ENCODE measurements around the gene PRDM10. TPM values are rescaled to one million over a fixed set of nuclear protein-coding genes. Genes with fewer than 3 reads are reported as not detected.

Gene PRDM10
- polyA plus RNA-seq, 6 donors from 2014 or later: 2.2 to 4.5 (median 3.4) TPM; not detected in 1

DNA sequence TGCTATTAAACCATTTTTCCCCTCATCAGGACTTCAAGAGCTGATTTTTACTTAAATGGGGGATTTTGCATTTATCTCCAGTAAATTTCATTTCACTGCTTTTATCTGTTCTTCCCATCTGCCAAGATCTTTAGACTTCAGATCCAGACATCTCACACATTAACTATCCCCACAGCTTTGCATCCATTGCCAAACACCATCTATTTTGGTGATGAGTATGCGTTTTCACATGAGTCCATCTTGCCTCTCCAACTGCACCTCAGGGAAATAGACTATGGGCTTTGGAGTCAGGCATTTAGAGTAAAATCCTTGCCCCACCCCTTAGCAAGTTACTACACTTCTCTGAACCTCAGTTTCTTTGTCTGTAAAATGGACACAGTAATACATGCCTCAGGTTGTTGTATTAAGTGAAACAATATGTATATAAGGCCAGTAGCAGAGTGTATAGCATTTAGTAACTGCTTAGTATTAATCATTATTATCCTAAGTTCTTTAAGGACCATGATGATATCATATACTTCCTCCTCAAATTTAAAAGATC, 53.6 kb downstream of the PRDM10 start:
- Mint-ChIP-seq H3K4me1 (peaks cover 12 to 29% (median 23%) of the 10 kb centered on the region in 3 donors), H3K9me3 (peaks cover 0 to 1% (median 0%) of the 10 kb centered on the region in 7 donors), H3K27me3 (no peaks in the 10 kb centered on the region), H3K36me3 (peaks cover 14 to 23% of the 10 kb centered on the region in 2 donors), H3K4me3 (no peak overlapping the region), H3K27ac (peak overlapping the region in 2 of 6 donors; percentile 3 to 79)
- no peak for ATAC-seq (ENCODE audit: low read depth in 2 of 2)
- DNase-seq: no peak

DNA sequence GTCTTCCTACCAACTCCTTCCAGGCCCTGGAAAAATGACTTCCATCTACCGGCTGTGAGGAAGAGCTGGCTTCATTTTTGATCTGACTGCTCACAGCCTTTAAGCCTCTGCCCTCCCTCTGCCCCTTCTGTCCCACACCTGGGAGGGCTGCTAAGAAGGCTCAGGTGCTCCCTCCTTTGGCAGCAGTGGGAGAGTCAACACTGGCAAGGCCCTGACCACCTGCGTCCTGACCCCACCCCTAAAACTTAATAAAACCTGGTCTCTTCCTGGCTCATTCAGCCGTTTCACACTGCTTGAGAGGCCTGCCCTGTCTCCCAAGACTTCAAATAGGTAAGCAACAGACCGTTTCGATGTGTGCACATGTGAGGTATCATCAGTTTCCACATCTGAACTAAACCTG, 55.2 kb downstream of the PRDM10 start:
- no peak for DNase-seq
- H3K27ac Mint-ChIP-seq: peak overlapping the region in 3 of 6 donors; percentile 8 to 37 (median 32)
- H3K9me3 Mint-ChIP-seq: peaks cover 0 to 1% (median 0%) of the 10 kb centered on the region in 7 donors
- peaks cover 12 to 29% (median 23%) of the 10 kb centered on the region in 3 donors for H3K4me1 Mint-ChIP-seq
- peaks cover 15 to 23% of the 10 kb centered on the region in 2 donors for H3K36me3 Mint-ChIP-seq
- H3K27me3 Mint-ChIP-seq: no peaks in the 10 kb centered on the region
- no peak overlapping the region for H3K4me3 Mint-ChIP-seq
- ATAC-seq (ENCODE audit: low read depth in 2 of 2): no peak

DNA sequence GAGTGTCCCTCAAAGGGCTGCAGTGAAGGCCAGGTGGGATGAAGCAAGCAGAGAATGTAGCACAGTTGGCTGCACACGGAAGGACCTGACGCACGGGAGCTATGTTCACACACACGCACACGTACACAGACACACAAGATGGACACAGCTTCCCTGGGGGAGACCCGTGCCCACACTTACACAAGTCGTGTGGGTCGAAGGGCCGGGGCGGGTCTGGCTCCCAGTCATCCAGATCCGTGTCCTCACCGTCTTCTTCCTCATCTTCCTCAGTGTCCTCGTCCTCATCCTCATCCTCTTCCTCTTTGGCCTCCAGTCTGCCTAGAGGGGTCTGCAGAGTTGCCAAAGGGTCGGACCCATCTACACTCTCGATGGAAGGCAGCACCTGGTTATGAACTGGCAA, 55.7 kb downstream of the PRDM10 start:
- Mint-ChIP-seq H3K27ac (no peak overlapping the region), H3K27me3 (no peaks in the 10 kb centered on the region), H3K36me3 (peaks cover 19 to 23% of the 10 kb centered on the region in 2 donors), H3K9me3 (peaks cover 0 to 1% (median 0%) of the 10 kb centered on the region in 7 donors), H3K4me3 (no peak overlapping the region), H3K4me1 (peaks cover 12 to 29% (median 23%) of the 10 kb centered on the region in 3 donors)
- DNase-seq (no peak), ATAC-seq (ENCODE audit: low read depth in 2 of 2) (no peak)

DNA sequence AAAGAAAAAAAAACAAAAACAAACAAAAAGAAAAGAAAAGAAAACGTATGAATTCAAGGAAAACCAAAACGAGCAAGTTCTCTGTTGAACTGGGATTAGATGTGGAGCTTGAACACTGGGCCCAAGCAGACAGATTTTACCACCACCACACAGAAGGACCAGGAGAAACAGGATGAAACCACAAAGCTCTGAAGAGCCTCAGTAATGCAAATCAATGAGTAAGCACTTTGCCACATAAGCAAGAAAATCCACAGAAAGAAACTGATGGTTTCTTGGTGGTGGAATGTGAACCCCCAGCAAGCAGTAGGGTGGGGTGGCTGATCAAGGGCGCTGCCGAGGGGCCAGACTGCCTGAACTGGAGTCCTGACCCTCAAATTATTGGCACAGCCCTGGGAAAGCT, 56.4 kb downstream of the PRDM10 start:
- H3K36me3 Mint-ChIP-seq: peaks cover 20 to 23% of the 10 kb centered on the region in 2 donors
- ATAC-seq (ENCODE audit: low read depth in 2 of 2) (no peak), DNase-seq (no peak)
- H3K9me3 Mint-ChIP-seq: peaks cover 0 to 1% (median 0%) of the 10 kb centered on the region in 7 donors
- H3K4me3 Mint-ChIP-seq: no peak overlapping the region
- H3K27me3 Mint-ChIP-seq: no peaks in the 10 kb centered on the region
- H3K27ac Mint-ChIP-seq: no peak overlapping the region
- peaks cover 12 to 29% (median 23%) of the 10 kb centered on the region in 3 donors for H3K4me1 Mint-ChIP-seq

DNA sequence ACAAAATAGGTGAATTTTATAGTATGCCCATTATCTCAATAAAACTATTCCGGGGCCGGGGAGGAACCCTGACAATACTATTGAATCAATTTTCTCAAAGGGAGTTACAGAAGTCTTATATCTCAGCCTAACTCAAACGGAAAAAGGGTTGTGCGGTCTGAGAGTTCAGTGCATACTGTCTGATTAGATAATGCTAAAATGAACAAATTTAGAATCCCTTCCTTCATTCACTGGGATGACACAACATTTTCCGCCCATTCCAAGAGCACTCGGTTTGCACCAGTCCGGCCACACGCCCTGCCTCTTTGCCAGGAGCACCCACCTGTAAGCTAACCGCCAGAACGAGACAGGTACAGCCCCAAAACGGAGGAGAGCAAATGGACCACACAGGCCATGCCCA, 57.3 kb downstream of the PRDM10 start:
- no peaks in the 10 kb centered on the region for H3K27me3 Mint-ChIP-seq
- no peak overlapping the region for H3K27ac Mint-ChIP-seq
- ATAC-seq (ENCODE audit: low read depth in 2 of 2) (no peak), DNase-seq (no peak)
- peaks cover 10 to 20% (median 14%) of the 10 kb centered on the region in 3 donors for H3K4me1 Mint-ChIP-seq
- H3K4me3 Mint-ChIP-seq: no peak overlapping the region
- H3K36me3 Mint-ChIP-seq: peaks cover 16 to 23% of the 10 kb centered on the region in 2 donors
- peaks cover 0 to 1% (median 0%) of the 10 kb centered on the region in 7 donors for H3K9me3 Mint-ChIP-seq

DNA sequence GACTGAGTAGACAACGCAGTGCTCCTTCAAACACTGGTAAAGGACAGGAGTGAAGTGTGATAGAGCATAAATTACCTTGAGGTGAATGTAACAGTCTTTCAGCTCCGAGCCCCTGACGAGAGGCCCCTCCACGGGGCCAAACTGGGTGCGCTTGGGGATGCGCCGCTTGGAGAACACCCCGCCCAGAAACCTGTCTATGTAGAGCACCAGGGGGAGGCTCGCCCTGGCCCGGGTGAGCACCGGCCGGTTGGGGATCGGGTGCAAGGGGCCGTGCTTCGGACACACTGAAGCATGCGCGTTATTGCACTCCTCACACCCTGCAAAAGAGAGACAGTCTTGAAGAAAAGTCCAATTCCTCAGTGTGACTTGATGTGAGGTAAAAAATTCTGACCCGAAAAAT, 57.9 kb downstream of the PRDM10 start:
- Mint-ChIP-seq H3K27me3 (no peaks in the 10 kb centered on the region), H3K36me3 (peaks cover 14 to 23% of the 10 kb centered on the region in 2 donors), H3K4me3 (no peak overlapping the region), H3K9me3 (peaks cover 0 to 1% (median 0%) of the 10 kb centered on the region in 7 donors), H3K4me1 (peaks cover 8 to 16% (median 11%) of the 10 kb centered on the region in 3 donors), H3K27ac (no peak overlapping the region)
- ATAC-seq (ENCODE audit: low read depth in 2 of 2): no peak
- DNase-seq: no peak

DNA sequence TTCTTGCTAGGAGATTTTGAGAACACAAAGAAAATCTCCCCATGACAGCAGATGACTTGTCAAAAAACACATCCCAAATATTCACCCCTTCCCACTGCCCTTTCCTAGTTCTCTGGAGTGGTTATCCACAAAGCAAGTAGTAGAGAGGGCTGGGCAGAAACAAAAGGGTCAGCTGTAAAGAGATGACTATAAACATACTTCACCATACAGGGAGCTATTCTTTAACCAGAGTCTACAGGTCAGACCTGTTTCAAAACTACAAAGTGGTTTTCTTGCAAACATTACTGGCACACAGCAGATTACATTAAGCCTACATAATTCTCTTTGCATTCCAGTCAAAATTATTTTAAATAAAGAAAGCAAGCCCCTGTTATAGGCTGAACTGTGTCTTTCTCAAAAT, 59.6 kb downstream of the PRDM10 start:
- H3K27me3 Mint-ChIP-seq: no peaks in the 10 kb centered on the region
- H3K27ac Mint-ChIP-seq: no peak overlapping the region
- peaks cover 0 to 1% (median 0%) of the 10 kb centered on the region in 7 donors for H3K9me3 Mint-ChIP-seq
- ATAC-seq (ENCODE audit: low read depth in 2 of 2) (no peak), DNase-seq (no peak)
- H3K36me3 Mint-ChIP-seq: peaks cover 14 to 30% of the 10 kb centered on the region in 2 donors
- no peak overlapping the region for H3K4me3 Mint-ChIP-seq
- peaks cover 4 to 8% (median 8%) of the 10 kb centered on the region in 3 donors for H3K4me1 Mint-ChIP-seq

DNA sequence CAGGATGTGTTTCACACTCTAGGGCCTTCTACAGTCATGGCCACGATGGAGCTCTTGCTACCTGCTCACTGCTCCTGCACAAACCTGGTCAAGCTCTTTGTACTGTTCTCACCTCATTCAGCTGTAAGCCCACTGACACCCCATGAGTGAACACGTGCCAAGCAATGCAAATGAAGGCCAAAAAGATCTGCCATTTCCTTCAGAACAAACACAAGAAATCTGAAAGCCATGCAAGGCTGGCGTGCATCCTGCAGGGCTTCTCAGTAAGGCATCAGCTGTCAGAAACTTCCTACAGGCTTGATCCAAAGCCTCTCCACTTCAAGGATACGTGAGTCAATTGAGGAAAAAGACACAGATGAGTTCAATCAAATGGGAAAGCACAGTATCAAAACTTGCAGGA, 63.1 kb downstream of the PRDM10 start:
- Mint-ChIP-seq H3K27me3 (no peaks in the 10 kb centered on the region), H3K4me1 (no peaks in the 10 kb centered on the region), H3K9me3 (no peaks in the 10 kb centered on the region), H3K36me3 (peaks cover 22 to 23% of the 10 kb centered on the region in 2 donors), H3K27ac (no peak overlapping the region), H3K4me3 (no peak overlapping the region)
- DNase-seq (no peak), ATAC-seq (ENCODE audit: low read depth in 2 of 2) (no peak)

DNA sequence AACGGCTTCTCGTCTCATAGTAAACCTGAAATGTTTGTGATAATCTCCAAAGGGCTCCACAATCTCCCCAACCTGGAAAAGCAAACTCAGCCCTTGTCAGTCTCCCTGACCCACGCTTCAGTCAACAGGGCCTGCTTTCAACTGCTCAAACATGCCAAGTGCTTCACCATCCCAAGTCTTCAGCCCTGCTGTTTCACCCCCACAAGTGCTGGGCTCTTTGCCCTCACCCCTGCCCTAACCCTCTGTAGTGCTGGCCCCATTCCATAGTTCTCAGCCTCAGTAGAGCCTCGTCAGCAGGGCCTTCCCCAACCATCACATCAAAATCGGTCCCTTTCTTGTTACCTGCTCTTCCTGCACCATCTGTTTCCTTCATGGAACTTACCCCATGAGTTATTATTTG, 63.9 kb downstream of the PRDM10 start:
- no peaks in the 10 kb centered on the region for H3K27me3 Mint-ChIP-seq
- H3K4me3 Mint-ChIP-seq: no peak overlapping the region
- no peak for ATAC-seq (ENCODE audit: low read depth in 2 of 2)
- H3K36me3 Mint-ChIP-seq: peaks cover 29 to 30% of the 10 kb centered on the region in 2 donors
- H3K27ac Mint-ChIP-seq: peak overlapping the region in 1 of 6 donors; percentile 19
- no peaks in the 10 kb centered on the region for H3K4me1 Mint-ChIP-seq
- no peak for DNase-seq
- H3K9me3 Mint-ChIP-seq: no peaks in the 10 kb centered on the region

DNA sequence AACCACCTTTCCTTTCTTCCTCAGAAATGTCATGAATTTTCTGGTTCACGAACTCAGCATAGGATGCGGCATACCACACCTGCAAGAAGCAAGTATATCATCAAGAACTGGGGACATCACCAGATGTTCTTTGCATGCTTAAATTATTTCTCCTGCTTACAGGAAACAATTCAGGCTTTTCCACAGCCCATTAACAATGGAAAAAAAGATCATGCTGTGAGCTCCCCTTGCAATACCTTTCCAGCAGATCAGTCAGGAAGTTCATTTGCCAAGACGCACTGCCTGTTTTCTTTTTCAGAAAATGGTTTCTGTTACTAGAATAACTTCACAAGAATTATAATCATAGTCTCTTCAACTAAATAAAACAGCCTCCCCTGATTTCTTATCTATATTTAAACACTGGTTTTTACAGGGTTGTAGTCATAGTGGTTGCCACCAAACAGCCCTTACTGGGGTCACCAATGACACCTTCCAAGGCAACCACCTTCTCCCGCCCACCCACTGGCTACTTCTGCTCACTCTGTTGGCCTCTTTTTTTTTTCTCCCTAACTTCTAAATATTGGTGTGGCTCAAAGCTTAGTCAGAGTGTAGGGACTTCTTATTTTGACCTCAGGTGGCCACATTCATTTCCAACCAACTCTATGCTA, 64.9 kb downstream of the PRDM10 start:
- Mint-ChIP-seq H3K36me3 (peaks cover 31 to 33% of the 10 kb centered on the region in 2 donors), H3K27ac (no peak overlapping the region), H3K27me3 (no peaks in the 10 kb centered on the region), H3K4me1 (no peaks in the 10 kb centered on the region), H3K9me3 (no peaks in the 10 kb centered on the region), H3K4me3 (no peak overlapping the region)
- DNase-seq (no peak), ATAC-seq (ENCODE audit: low read depth in 2 of 2) (no peak)

DNA sequence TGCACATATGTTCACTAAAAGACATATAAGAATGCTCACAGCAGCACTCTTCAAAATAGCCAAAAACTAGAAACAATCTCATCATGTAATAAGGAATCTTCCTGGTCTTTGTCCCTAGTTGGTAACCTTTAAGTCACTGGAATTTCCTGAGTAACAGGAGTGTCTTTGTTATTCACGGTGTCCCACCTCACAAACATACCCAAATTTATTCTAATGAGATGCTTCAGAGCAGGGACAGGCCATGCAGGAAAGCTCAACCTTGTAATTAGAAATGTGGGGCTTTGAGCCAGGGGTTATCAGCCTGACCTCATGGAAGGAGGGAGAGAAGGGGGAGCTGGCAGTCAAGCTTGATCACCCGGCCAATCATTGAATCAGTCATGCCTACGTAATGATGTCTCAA, 66.9 kb downstream of the PRDM10 start:
- H3K36me3 Mint-ChIP-seq: peaks cover 22 to 33% of the 10 kb centered on the region in 2 donors
- peak overlapping the region in 1 of 6 donors; percentile 16 for H3K27ac Mint-ChIP-seq
- no peak for DNase-seq
- H3K4me1 Mint-ChIP-seq: no peaks in the 10 kb centered on the region
- no peaks in the 10 kb centered on the region for H3K9me3 Mint-ChIP-seq
- no peaks in the 10 kb centered on the region for H3K27me3 Mint-ChIP-seq
- H3K4me3 Mint-ChIP-seq: no peak overlapping the region
- ATAC-seq (ENCODE audit: low read depth in 2 of 2): no peak

DNA sequence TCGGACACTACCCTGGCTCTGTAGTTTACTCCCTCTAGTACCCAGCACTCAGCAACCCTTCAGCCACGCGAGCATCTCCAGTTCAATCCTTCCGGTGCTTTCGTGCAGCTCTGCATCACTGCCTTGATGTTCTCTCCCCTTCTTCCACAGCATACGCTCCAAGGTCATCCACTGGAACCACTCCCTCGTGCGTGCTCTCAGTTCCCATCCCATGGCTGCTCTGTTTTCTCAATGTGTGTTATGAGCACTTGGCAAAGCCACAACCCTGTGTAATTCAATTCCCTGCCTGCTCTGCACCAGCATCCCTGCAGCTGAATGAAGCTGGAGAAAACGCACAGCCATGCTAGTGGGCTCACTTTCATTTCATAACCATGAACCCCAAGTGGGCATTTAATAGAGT, 68.7 kb downstream of the PRDM10 start:
- no peaks in the 10 kb centered on the region for H3K9me3 Mint-ChIP-seq
- no peak overlapping the region for H3K4me3 Mint-ChIP-seq
- no peak for ATAC-seq (ENCODE audit: low read depth in 2 of 2)
- DNase-seq: no peak
- H3K36me3 Mint-ChIP-seq: peaks cover 32% of the 10 kb centered on the region in 2 donors
- H3K27ac Mint-ChIP-seq: peak overlapping the region in 1 of 6 donors; percentile 39
- H3K4me1 Mint-ChIP-seq: no peaks in the 10 kb centered on the region
- no peaks in the 10 kb centered on the region for H3K27me3 Mint-ChIP-seq

DNA sequence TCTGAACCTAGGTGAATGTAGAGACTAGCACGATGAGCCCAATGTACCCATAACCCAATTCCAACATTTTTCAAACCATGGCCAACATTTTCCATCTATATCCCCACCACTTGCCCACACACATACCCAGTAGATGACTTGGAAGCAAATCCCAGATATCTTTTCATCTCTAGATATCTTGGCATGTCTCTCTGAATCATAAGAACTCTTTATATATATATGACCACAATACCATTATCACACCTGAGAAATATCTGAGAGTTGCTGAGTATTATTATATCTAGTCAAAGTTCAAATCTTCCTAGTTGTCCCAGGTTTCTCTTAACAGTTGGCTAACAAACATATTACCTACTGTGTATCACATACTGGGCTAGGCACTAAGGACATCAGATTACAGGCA, 69.4 kb downstream of the PRDM10 start:
- H3K27ac Mint-ChIP-seq: no peak overlapping the region
- H3K36me3 Mint-ChIP-seq: peaks cover 30 to 32% of the 10 kb centered on the region in 2 donors
- no peaks in the 10 kb centered on the region for H3K9me3 Mint-ChIP-seq
- H3K4me1 Mint-ChIP-seq: no peaks in the 10 kb centered on the region
- DNase-seq (no peak), ATAC-seq (ENCODE audit: low read depth in 2 of 2) (no peak)
- H3K27me3 Mint-ChIP-seq: no peaks in the 10 kb centered on the region
- no peak overlapping the region for H3K4me3 Mint-ChIP-seq

DNA sequence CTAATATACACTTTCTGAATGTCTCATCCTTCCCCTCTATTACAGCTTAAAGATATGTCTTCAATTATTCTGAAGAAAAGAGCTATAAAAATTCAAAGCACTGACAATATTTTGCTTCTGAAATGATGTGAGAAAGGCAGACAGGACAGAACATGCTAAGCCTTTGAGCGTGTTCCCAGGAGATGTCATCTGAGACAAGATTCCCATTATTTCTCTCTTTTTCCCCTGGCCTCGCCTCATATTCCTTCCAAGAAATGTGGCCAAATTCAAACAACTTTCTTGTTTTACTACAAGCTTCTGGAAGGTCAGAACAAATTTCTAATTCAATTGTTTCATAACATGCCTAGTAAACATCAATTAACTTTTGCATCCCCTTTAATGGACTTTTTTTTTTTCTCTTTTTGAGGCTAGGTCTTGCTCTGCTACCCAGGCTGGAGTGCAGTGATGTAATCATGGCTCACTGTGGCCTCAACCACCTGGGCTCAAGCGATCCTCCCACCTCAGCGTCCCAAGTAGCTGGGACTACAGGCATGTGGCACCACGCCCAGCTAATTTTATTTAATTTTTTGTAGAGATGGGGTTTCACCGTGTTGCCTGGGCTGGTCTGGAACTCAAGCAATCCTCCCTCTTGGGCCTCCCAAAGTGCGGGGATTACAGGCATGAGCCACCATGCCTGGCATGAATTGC, 70.1 kb downstream of the PRDM10 start:
- Mint-ChIP-seq H3K9me3 (no peaks in the 10 kb centered on the region), H3K36me3 (peaks cover 27 to 32% of the 10 kb centered on the region in 2 donors), H3K4me3 (no peak overlapping the region), H3K4me1 (no peaks in the 10 kb centered on the region), H3K27ac (no peak overlapping the region), H3K27me3 (no peaks in the 10 kb centered on the region)
- ATAC-seq (ENCODE audit: low read depth in 2 of 2): no peak
- DNase-seq: no peak

Measured in naive B cell (primary cell).